NCI-H82 treated with DMSO at 0.1 percent for 48 hours (cell line): ENCODE data around the gene GAGE12D.
"Not testable (repeated sequence)": the region's sequence is repeated elsewhere in the genome, so short reads cannot be mapped to it uniquely, and the experiment has no call there.

Experiments used
- DNase-seq: peaks from one replicate; lab custom pipeline; 2025; ENCODE audit not compliant: unreplicated experiment; lab: John Stamatoyannopoulos, UW

The GAGE12D gene

GRCh38 chrX:49541433-49541832, at the start of gene GAGE12D:
GAGE12D (plus strand) TSS chrX:49541733; CDS start chrX:49542888, 1,155 bp downstream.
- DNase-seq, result not testable (repeated sequence)

- DNase-seq, result not testable (repeated sequence)
Measured at GRCh38 chrX:49531877-49532276, 9.7 kb upstream of the GAGE12D start, which contains the start of gene GAGE12C. GAGE12C (plus strand) TSS chrX:49532177; CDS start chrX:49533332, 1,155 bp downstream.

- DNase-seq, result not testable (repeated sequence)
Measured at GRCh38 chrX:49550989-49551388, 9.5 kb downstream of the GAGE12D start, which contains the start of gene GAGE12E. GAGE12E (plus strand) TSS chrX:49551289; CDS start chrX:49552444, 1,155 bp downstream.

GRCh38 chrX:49560542-49560941, 19.0 kb downstream of the GAGE12D start, which contains the start of gene GAGE12F:
GAGE12F (plus strand) TSS chrX:49560842; CDS start chrX:49561997, 1,155 bp downstream.
- not testable (repeated sequence) for DNase-seq

GRCh38 chrX:49568728-49569127, 27.2 kb downstream of the GAGE12D start:
- DNase-seq, result not testable (repeated sequence)

- not testable (repeated sequence) for DNase-seq
Measured at GRCh38 chrX:49569152-49569551, 27.6 kb downstream of the GAGE12D start.

- not testable (repeated sequence) for DNase-seq
Measured at GRCh38 chrX:49570100-49570499, 28.6 kb downstream of the GAGE12D start, which contains the start of gene GAGE12G. GAGE12G (plus strand) TSS chrX:49570400; CDS start chrX:49571555, 1,155 bp downstream.

GRCh38 chrX:49579649-49580048, 38.1 kb downstream of the GAGE12D start, which contains the start of gene GAGE12H:
GAGE12H (plus strand) TSS chrX:49579949; CDS start chrX:49581104, 1,155 bp downstream.
- DNase-seq, result not testable (repeated sequence)

- not testable (repeated sequence) for DNase-seq
Measured at GRCh38 chrX:49589196-49589595, 47.7 kb downstream of the GAGE12D start, which contains the start of gene GAGE2A. GAGE2A (plus strand) TSS chrX:49589496; CDS start chrX:49590651, 1,155 bp downstream.

- DNase-seq, result not testable (repeated sequence)
Measured at GRCh38 chrX:49589769-49590478, 48.4 kb downstream of the GAGE12D start.

- not testable (repeated sequence) for DNase-seq
Measured at GRCh38 chrX:49590488-49590887, 49.0 kb downstream of the GAGE12D start.
